SK-N-SH (cell line): ENCODE data around the gene MICAL2. TPM values are rescaled to one million over a fixed set of nuclear protein-coding genes. Genes with fewer than 3 reads are reported as not detected.

Experiments
- CTCF ChIA-PET: fragments of 300-600, 350-600 bp; formaldehyde crosslinking; extraction: SDS; loops from one replicate; lab custom pipeline; 2021; lab: Yijun Ruan, JAX
- POLR2A ChIA-PET: fragments of 350-600 bp; sonication (Branson Sonifier 250); formaldehyde crosslinking; extraction: SDS; loops from one replicate; lab custom pipeline; 2020; ENCODE audit warnings: antibody characterized with exemption, inconsistent platforms; lab: Yijun Ruan, JAX
- DNase-seq: peaks from one replicate; pipeline ENCODE4 v3.0.0; 2012
- H2AFZ ChIP-seq: fragments of 200-600 bp; sonication (generic); 2 replicates; pipeline ENCODE4 v1.8.1; 2016; ENCODE audit warnings: antibody characterized with exemption, mild to moderate bottlenecking, low read depth
- H3F3A ChIP-seq: fragments of 200-600 bp; sonication (generic); replicated peaks from 2 replicates; pipeline ENCODE3; 2016; ENCODE audit warnings: antibody characterized with exemption, mild to moderate bottlenecking; ENCODE audit not compliant: insufficient read depth
- H3K27ac ChIP-seq, 2 experiments: fragments of 200-500 bp in 1 of 2; fragments of 200-600 bp in 1 of 2; sonication (Bioruptor generic) in 1 of 2; sonication (generic), shearing (Covaris generic) in 1 of 2; 2 replicates each; pipeline versions ENCODE4 v1.5.1 to v1.6.1; 2014 to 2016; ENCODE audit warnings: low read depth in 2 of 2, inconsistent platforms in 1 of 2, low read length in 1 of 2, mild to moderate bottlenecking in 1 of 2, mixed read lengths in 1 of 2
- H3K27me3 ChIP-seq: fragments of 200-600 bp; sonication (generic), shearing (Covaris generic); 2 replicates; pipeline ENCODE4 v1.6.1; 2016; ENCODE audit warnings: mixed run types; ENCODE audit not compliant: insufficient read depth
- H3K36me3 ChIP-seq, 2 experiments: fragments of 200-500 bp in 1 of 2; fragments of 200-600 bp in 1 of 2; sonication (Bioruptor generic) in 1 of 2; sonication (generic) in 1 of 2; replicated peaks in 1 of 2; 2 replicates each; pipeline versions ENCODE3 to v1.5.1; 2014 to 2016; ENCODE audit warnings: low read length in 1 of 2, mild to moderate bottlenecking in 1 of 2; ENCODE audit not compliant: insufficient read depth in 2 of 2, control insufficient read depth in 1 of 2
- H3K4me1 ChIP-seq, 2 experiments: fragments of 200-500 bp in 1 of 2; fragments of 200-600 bp in 1 of 2; sonication (Bioruptor generic) in 1 of 2; sonication (generic), shearing (Covaris generic) in 1 of 2; 2 replicates each; pipeline versions ENCODE4 v1.5.1 to v1.6.1; 2014 to 2016; ENCODE audit warnings: low read depth in 1 of 2, low read length in 1 of 2, mixed run types in 1 of 2; ENCODE audit not compliant: insufficient read depth in 2 of 2, control insufficient read depth in 1 of 2
- H3K4me2 ChIP-seq: fragments of 200-600 bp; sonication (generic), shearing (Covaris generic); 2 replicates; pipeline ENCODE4 v1.6.1; 2017; ENCODE audit warnings: mixed run types
- H3K4me3 ChIP-seq, 2 experiments: fragments of 200-500 bp in 1 of 2; fragments of 200-600 bp in 1 of 2; sonication (Bioruptor generic) in 1 of 2; sonication (generic), shearing (Covaris generic) in 1 of 2; 2 replicates each; pipeline versions ENCODE4 v1.5.1 to v1.8.1; 2014 to 2016; ENCODE audit warnings: low read depth in 2 of 2, inconsistent platforms in 1 of 2, low read length in 1 of 2, mild to moderate bottlenecking in 1 of 2, mixed read lengths in 1 of 2, moderate library complexity in 1 of 2
- H3K79me2 ChIP-seq: fragments of 200-600 bp; sonication (generic); 2 replicates; pipeline ENCODE4 v1.8.1; 2017; ENCODE audit warnings: mild to moderate bottlenecking; ENCODE audit not compliant: insufficient read depth
- H3K9ac ChIP-seq: fragments of 200-600 bp; sonication (generic); 2 replicates; pipeline ENCODE4 v1.6.1; 2017; ENCODE audit warnings: mixed run types
- H3K9me2 ChIP-seq: fragments of 200-600 bp; sonication (generic); 2 replicates; pipeline ENCODE4 v1.6.1; 2017; ENCODE audit warnings: mixed run types
- H3K9me3 ChIP-seq: fragments of 200-600 bp; sonication (generic); 2 replicates; pipeline ENCODE4 v1.6.1; 2017; ENCODE audit warnings: mixed run types, mild to moderate bottlenecking, moderate library complexity
- H4K20me1 ChIP-seq: fragments of 200-600 bp; sonication (generic); 2 replicates; pipeline ENCODE4 v1.6.1; 2017; ENCODE audit warnings: mild to moderate bottlenecking, mixed run types; ENCODE audit not compliant: insufficient read depth
- CHD2 ChIP-seq: fragments of 150-350 bp; IDR thresholded peaks from 2 replicates; pipeline ENCODE4 v1.6.1; 2018; ENCODE audit warnings: low read length; ENCODE audit not compliant: partially characterized antibody
- EP300 ChIP-seq, 2 experiments: IDR thresholded peaks; 2 replicates each; pipeline versions ENCODE4 v1.4.0 to v1.6.1; 2012; ENCODE audit warnings: borderline replicate concordance in 1 of 2, low read depth in 1 of 2, low read length in 1 of 2
- FOXM1 ChIP-seq: IDR thresholded peaks from 2 replicates; pipeline ENCODE4 v1.4.0; 2012; ENCODE audit warnings: low read depth, mild to moderate bottlenecking
- GABPA ChIP-seq: IDR thresholded peaks from 2 replicates; pipeline ENCODE4 v1.4.0; 2012; ENCODE audit warnings: low read depth, mild to moderate bottlenecking
- JUND ChIP-seq: IDR thresholded peaks from 2 replicates; pipeline ENCODE4 v1.4.0; 2012
- NRF1 ChIP-seq: IDR thresholded peaks from 2 replicates; pipeline ENCODE4 v1.6.1; 2012; ENCODE audit warnings: low read depth, mild to moderate bottlenecking, low read length
- RAD21 ChIP-seq: IDR thresholded peaks from 2 replicates; pipeline ENCODE4 v1.6.1; 2012; ENCODE audit warnings: mild to moderate bottlenecking, low read length
- RFX5 ChIP-seq: IDR thresholded peaks from 2 replicates; pipeline ENCODE4 v1.6.1; 2012; ENCODE audit warnings: mild to moderate bottlenecking, improper control_type of control experiment, low read length
- RXRA ChIP-seq: IDR thresholded peaks from 2 replicates; pipeline ENCODE4 v1.4.0; 2012; ENCODE audit warnings: low read depth, mild to moderate bottlenecking, borderline replicate concordance
- SIN3A ChIP-seq: IDR thresholded peaks from 2 replicates; pipeline ENCODE4 v1.6.1; 2012; ENCODE audit warnings: low read depth, mild to moderate bottlenecking, low read length, moderate library complexity, borderline replicate concordance
- TAF1 ChIP-seq: IDR thresholded peaks from 2 replicates; pipeline ENCODE4 v1.6.1; 2012; ENCODE audit warnings: low read depth, mild to moderate bottlenecking, low read length, moderate library complexity, borderline replicate concordance
- WGBS: methylation state at CpG from one replicate; pipeline ENCODE4 v1.1.6; 2017; ENCODE audit warnings: low lambda C conversion rate; 5-methylcytosine and 5-hydroxymethylcytosine counted together
- polyA plus RNA-seq, 3 experiments: library from polyadenylated mRNA; depleted of rRNA; stranded (reverse); fragments of >200 nt; gene quantifications; 2 replicates each; pipeline ENCODE4 v1.2.3, GENCODE V29; 2012
- TF ChIP-seq, protein P1 (sequence below): IDR thresholded peaks from 2 replicates; pipeline ENCODE4 v1.6.1; 2012; ENCODE audit warnings: mild to moderate bottlenecking, low read depth, low read length, moderate library complexity

The MICAL2 gene
- polyA plus RNA-seq, 1 of the 3 experiments (the other 2 are of a cell fraction) = 54.6 TPM

DNA sequence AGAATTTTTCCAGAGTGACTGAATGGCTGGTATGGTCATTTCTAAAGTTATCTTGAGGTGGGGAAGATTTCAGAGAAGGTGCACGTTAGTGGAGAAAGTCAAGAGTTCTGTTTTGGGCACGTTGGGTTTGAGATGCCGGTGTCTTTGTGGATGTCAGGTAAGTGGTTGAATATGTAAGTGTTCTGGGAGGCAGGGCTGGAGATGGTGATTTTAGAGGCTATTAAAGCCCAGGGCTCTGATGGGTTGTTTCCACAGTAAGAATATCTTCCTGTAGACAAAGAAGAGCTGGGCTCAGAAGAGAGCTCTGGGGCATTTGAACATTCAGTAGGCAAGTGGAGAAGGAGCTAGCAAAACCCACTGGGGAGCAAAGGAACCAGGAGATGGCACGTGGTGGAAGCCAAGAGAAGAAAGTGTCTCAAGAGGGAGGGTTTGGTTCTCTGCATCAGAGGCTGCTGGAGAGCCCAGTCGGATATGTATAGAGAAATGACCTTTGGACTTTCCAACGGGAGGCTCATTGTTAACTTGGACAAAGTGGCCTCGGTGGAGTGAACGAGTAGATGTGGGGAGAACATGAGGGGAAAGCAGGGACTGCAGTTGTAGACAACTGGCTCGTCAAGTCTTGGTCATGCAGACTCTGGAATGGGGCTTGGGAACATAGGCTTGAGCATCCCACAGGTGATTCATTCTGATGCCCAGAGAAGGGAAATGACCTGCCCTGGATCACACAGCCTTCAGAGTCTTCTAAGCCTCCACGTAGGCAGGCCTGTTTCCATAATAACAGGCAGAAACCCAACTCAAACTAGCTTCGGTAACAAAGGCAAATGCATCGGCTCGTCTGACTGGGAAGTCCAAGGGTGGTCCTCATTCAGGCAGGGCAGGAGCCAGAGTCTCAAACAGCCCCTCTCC lies 168.6 kb downstream of the MICAL2 start:
- ChIA-PET POLR2A (no interaction called here), CTCF (interaction anchor here (6.4 to 19.2 kb wide), 2 partner anchors 11 to 231 kb away, joined by 42 to 488 read pairs; no protein-coding TSS in a partner anchor)
- Histone ChIP-seq H3K36me3 (no peaks in the 10 kb centered on the region), H3K27ac (no peak overlapping the region), H3K9me3 (no peaks in the 10 kb centered on the region), H3K79me2 (peaks cover 35% of the 10 kb centered on the region), H3K27me3 (no peaks in the 10 kb centered on the region), H3F3A (peaks cover 29% of the 10 kb centered on the region), H2AFZ (no peak overlapping the region), H3K4me3 (no peak overlapping the region), H4K20me1 (no peaks in the 10 kb centered on the region), H3K9me2 (no peaks in the 10 kb centered on the region), H3K9ac (no peak overlapping the region), H3K4me2 (no peak overlapping the region), H3K4me1 (peaks cover 2 to 23% of the 10 kb centered on the region in 2 experiments)
- no peak for DNase-seq
- TF ChIP-seq RFX5 = no peak
- TF ChIP-seq, protein P1, sequence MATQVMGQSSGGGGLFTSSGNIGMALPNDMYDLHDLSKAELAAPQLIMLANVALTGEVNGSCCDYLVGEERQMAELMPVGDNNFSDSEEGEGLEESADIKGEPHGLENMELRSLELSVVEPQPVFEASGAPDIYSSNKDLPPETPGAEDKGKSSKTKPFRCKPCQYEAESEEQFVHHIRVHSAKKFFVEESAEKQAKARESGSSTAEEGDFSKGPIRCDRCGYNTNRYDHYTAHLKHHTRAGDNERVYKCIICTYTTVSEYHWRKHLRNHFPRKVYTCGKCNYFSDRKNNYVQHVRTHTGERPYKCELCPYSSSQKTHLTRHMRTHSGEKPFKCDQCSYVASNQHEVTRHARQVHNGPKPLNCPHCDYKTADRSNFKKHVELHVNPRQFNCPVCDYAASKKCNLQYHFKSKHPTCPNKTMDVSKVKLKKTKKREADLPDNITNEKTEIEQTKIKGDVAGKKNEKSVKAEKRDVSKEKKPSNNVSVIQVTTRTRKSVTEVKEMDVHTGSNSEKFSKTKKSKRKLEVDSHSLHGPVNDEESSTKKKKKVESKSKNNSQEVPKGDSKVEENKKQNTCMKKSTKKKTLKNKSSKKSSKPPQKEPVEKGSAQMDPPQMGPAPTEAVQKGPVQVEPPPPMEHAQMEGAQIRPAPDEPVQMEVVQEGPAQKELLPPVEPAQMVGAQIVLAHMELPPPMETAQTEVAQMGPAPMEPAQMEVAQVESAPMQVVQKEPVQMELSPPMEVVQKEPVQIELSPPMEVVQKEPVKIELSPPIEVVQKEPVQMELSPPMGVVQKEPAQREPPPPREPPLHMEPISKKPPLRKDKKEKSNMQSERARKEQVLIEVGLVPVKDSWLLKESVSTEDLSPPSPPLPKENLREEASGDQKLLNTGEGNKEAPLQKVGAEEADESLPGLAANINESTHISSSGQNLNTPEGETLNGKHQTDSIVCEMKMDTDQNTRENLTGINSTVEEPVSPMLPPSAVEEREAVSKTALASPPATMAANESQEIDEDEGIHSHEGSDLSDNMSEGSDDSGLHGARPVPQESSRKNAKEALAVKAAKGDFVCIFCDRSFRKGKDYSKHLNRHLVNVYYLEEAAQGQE = no peak
- 85% methylated on average over 11 of the region's 13 CpGs for WGBS

DNA sequence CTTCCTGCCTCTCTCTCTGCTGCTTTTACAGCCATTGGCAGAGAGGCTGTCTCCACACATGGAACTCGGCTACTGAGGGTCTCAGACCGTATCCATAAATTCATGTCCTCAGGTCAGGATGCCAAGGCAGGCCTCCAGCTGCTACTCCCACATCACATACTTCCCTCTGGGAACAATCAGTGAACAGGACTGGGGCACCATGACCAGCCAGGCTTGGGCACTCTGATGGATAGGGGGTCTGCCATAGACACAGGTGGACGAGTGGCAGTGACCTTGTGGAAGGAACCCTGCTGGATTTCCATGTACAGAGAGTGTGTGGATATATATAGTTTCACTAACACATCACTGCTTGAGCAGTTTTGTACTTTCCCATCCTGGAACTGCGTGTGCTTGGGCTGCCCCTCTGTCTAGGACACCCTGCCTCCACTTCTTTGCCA lies 169.3 kb downstream of the MICAL2 start:
- Histone ChIP-seq H3K9me3 (no peaks in the 10 kb centered on the region), H3K4me2 (no peak overlapping the region), H3K27me3 (no peaks in the 10 kb centered on the region), H2AFZ (no peak overlapping the region), H4K20me1 (no peaks in the 10 kb centered on the region), H3K36me3 (no peaks in the 10 kb centered on the region), H3K79me2 (peaks cover 36% of the 10 kb centered on the region), H3K4me3 (no peak overlapping the region), H3K4me1 (peaks cover 5 to 22% of the 10 kb centered on the region in 2 experiments; a peak in 3 of 4 replicates), H3F3A (peaks cover 36% of the 10 kb centered on the region), H3K9ac (no peak overlapping the region), H3K9me2 (no peaks in the 10 kb centered on the region), H3K27ac (no peak overlapping the region)
- TF ChIP-seq, protein P1 = no peak
- no peak for TF ChIP-seq FOXM1
- TF ChIP-seq NRF1 = no peak
- no peak for TF ChIP-seq EP300 (IDR thresholded peaks at IDR 0.05; ENCODE audit: borderline replicate concordance in 1 of 2, low read depth in 1 of 2, low read length in 1 of 2)
- no peak for TF ChIP-seq RAD21
- no peak for TF ChIP-seq TAF1
- TF ChIP-seq RXRA = no peak
- no peak for TF ChIP-seq CHD2
- no peak for TF ChIP-seq GABPA
- TF ChIP-seq SIN3A = no peak
- TF ChIP-seq JUND = no peak
- CTCF ChIA-PET = interaction anchor here (3.3 to 19.2 kb wide), 4 partner anchors 9 to 232 kb away, joined by 34 to 488 read pairs (median 50); no protein-coding TSS in a partner anchor
- DNase-seq = no peak
- 79% methylated on average over 3 of the region's 4 CpGs for WGBS
- POLR2A ChIA-PET = no interaction called here
